OCI-LY3 (cell line): ENCODE measurements around the gene PPFIBP2.

Experiments
- H2AFZ ChIP-seq: fragments of 200-600, 300-600 bp; shearing (Covaris generic); 2 replicates; pipeline ENCODE4 v1.6.0; 2014; ENCODE audit warnings: antibody characterized with exemption, low read depth, low read length
- H3K27ac ChIP-seq: fragments of 200-600, 300-600 bp; sonication (generic); 2 replicates; pipeline ENCODE4 v1.5.1; 2014; ENCODE audit warnings: mild to moderate bottlenecking, low read length, moderate library complexity, mixed read lengths
- H3K27me3 ChIP-seq: fragments of 200-600, 300-600 bp; sonication (generic); 2 replicates; pipeline ENCODE4 v1.6.1; 2014; ENCODE audit warnings: low read depth, low read length, mixed read lengths
- H3K36me3 ChIP-seq: fragments of 200-600, 300-600 bp; sonication (generic); replicated peaks from 2 replicates; pipeline ENCODE3; 2014; ENCODE audit warnings: low read depth, low read length, mixed read lengths
- H3K4me1 ChIP-seq: fragments of 300-600, 200-600 bp; sonication (generic); 2 replicates; pipeline ENCODE4 v1.6.1; 2014; ENCODE audit warnings: low read length, mixed read lengths
- H3K4me2 ChIP-seq: fragments of 200-600, 300-600 bp; sonication (generic); 2 replicates; pipeline ENCODE4 v1.6.1; 2014; ENCODE audit warnings: low read length, mixed read lengths
- H3K4me3 ChIP-seq: fragments of 300-600, 200-600 bp; sonication (generic); 2 replicates; pipeline ENCODE4 v1.5.1; 2014; ENCODE audit warnings: antibody characterized with exemption, mild to moderate bottlenecking, low read length, moderate library complexity
- H3K79me2 ChIP-seq: fragments of 300-600, 200-600 bp; shearing (Covaris generic); 2 replicates; pipeline ENCODE4 v1.6.1; 2014; ENCODE audit warnings: mild to moderate bottlenecking, low read length, mixed read lengths
- H3K9ac ChIP-seq: fragments of 300-600, 200-600 bp; shearing (Covaris generic); 2 replicates; pipeline ENCODE4 v1.6.0; 2014; ENCODE audit warnings: mild to moderate bottlenecking, low read length, moderate library complexity
- H3K9me3 ChIP-seq: fragments of 200-600, 300-600 bp; shearing (Covaris generic); 2 replicates; pipeline ENCODE4 v1.6.1; 2014; ENCODE audit warnings: low read length, mixed read lengths; ENCODE audit not compliant: insufficient read depth
- H4K20me1 ChIP-seq: fragments of 200-600, 300-600 bp; sonication (generic); 2 replicates; pipeline ENCODE4 v1.6.1; 2016; ENCODE audit warnings: low read length, mixed read lengths; ENCODE audit not compliant: insufficient read depth
- CTCF ChIP-seq: fragments of 200-600, 300-600 bp; sonication (generic); IDR thresholded peaks from 2 replicates; pipeline ENCODE4 v1.5.1; 2014; ENCODE audit warnings: antibody characterized with exemption, low read length, low read depth
- EZH2phosphoT487 ChIP-seq: fragments of 200-600 bp; shearing (Covaris generic); IDR thresholded peaks from 2 replicates; pipeline ENCODE4 v1.6.1; 2018; ENCODE audit warnings: antibody characterized with exemption, mixed run types, low read depth

Gene PPFIBP2

GRCh38 chr11:7548659-7549274 is 35.0 kb downstream of the PPFIBP2 start:
- Histone ChIP-seq H3K4me3 (no peak overlapping the region), H3K27me3 (no peaks in the 10 kb centered on the region), H3K9me3 (no peaks in the 10 kb centered on the region), H3K9ac (no peak overlapping the region), H3K36me3 (peaks cover 49% of the 10 kb centered on the region), H3K79me2 (peaks cover 77% of the 10 kb centered on the region), H2AFZ (no peak overlapping the region), H3K27ac (no peak overlapping the region), H3K4me1 (peaks cover 35% of the 10 kb centered on the region), H4K20me1 (peaks cover 63% of the 10 kb centered on the region), H3K4me2 (peak overlapping the region; percentile 25)
- TF ChIP-seq CTCF = peak; percentile 91
- TF ChIP-seq EZH2phosphoT487 = no peak

GRCh38 chr11:7549681-7550080 is 35.9 kb downstream of the PPFIBP2 start:
- Histone ChIP-seq H2AFZ (no peak overlapping the region), H3K36me3 (peaks cover 55% of the 10 kb centered on the region), H3K27ac (no peak overlapping the region), H3K4me2 (no peak overlapping the region), H3K4me3 (no peak overlapping the region), H3K27me3 (no peaks in the 10 kb centered on the region), H4K20me1 (peaks cover 57% of the 10 kb centered on the region), H3K4me1 (peaks cover 35% of the 10 kb centered on the region), H3K79me2 (peaks cover 78% of the 10 kb centered on the region), H3K9me3 (no peaks in the 10 kb centered on the region), H3K9ac (no peak overlapping the region)
- no peak for TF ChIP-seq CTCF
- no peak for TF ChIP-seq EZH2phosphoT487

GRCh38 chr11:7551571-7551970 is 37.8 kb downstream of the PPFIBP2 start:
- Histone ChIP-seq H3K79me2 (peaks cover 71% of the 10 kb centered on the region), H3K4me1 (peaks cover 24% of the 10 kb centered on the region), H3K27me3 (no peaks in the 10 kb centered on the region), H3K4me2 (no peak overlapping the region), H3K9me3 (no peaks in the 10 kb centered on the region), H2AFZ (no peak overlapping the region), H3K9ac (no peak overlapping the region), H4K20me1 (peaks cover 45% of the 10 kb centered on the region), H3K27ac (no peak overlapping the region), H3K4me3 (no peak overlapping the region), H3K36me3 (peaks cover 63% of the 10 kb centered on the region)
- TF ChIP-seq EZH2phosphoT487 (no peak), CTCF (no peak)

GRCh38 chr11:7552666-7553065 is 38.9 kb downstream of the PPFIBP2 start:
- Histone ChIP-seq H3K9ac (no peak overlapping the region), H3K9me3 (no peaks in the 10 kb centered on the region), H3K4me1 (peaks cover 26% of the 10 kb centered on the region), H3K36me3 (peaks cover 64% of the 10 kb centered on the region), H3K4me2 (no peak overlapping the region), H3K79me2 (peaks cover 72% of the 10 kb centered on the region), H2AFZ (no peak overlapping the region), H4K20me1 (peaks cover 34% of the 10 kb centered on the region), H3K27me3 (no peaks in the 10 kb centered on the region), H3K27ac (no peak overlapping the region), H3K4me3 (no peak overlapping the region)
- no peak for TF ChIP-seq CTCF
